DMS53 treated with DMSO at 0.1 percent for 48 hours (cell line): Measurements from ENCODE around the gene RPP25L.
A peak's percentile ranks its signal among the peaks of the same experiment; 100 is the strongest.

ENCODE experiments used
- DNase-seq: peaks from one replicate; lab custom pipeline; 2025; ENCODE audit not compliant: unreplicated experiment; lab: John Stamatoyannopoulos, UW

The RPP25L gene

DNA sequence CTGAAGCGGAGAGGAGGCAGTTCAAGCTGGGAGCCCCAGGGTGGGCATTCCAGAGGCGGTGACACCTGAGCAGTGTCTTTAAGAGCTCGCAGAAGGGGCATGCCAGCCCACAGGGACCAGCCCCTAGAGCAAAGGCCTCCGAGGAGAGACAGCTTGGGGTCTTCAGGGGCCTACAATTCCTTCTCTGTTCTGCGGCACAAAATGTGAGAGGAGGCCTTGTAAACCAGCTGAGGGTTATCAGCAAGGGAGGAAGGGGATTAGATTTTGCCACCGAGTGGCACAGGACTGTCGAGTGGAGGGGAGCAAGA lies 26.2 kb upstream of the RPP25L start:
- DNase-seq, result no peak

DNA sequence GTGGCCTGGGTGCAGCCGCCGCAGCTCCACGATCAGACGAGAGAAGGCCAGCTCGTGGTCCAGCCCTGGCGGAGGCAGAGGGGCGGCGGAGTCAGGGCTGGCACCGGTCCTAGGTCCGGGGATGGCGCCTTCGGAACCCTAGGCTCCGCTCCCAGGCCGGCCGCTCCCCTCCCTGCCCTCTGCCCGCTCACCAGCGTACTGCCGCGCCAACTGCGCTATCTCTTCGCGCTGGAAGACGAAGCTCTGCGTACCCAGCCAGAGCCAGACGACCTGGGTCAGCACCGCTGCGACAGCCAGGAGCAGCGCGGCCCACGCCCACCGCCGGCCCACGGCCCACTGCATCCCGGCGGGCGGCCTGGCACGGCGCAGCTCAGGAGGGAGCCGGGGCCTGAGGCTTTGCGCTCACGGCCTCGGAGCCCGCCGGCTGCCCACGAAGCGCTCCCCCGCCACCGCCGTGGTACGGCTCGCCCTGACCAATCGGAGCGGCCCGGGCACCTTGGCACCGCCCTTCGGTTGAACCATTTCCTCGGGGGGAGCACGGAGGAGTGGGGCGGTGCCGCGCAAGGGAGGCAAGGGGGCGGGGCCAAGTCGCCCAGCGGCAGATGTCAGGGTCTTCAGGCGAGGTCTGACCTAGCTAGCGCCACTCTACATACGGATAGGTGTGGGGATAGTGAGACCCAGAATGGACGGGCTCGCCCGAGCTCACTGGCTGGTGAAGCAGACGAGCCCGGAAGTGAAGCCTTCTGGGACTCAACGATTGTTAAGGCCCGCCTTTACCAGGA lies 25.6 kb upstream of the RPP25L start, which contains the start of gene SIGMAR1:
SIGMAR1 (minus strand) TSS at position 432 of the 782 bp plus-strand sequence; CDS start at position 342, 90 bp downstream.
- peak; percentile 35 for DNase-seq

DNA sequence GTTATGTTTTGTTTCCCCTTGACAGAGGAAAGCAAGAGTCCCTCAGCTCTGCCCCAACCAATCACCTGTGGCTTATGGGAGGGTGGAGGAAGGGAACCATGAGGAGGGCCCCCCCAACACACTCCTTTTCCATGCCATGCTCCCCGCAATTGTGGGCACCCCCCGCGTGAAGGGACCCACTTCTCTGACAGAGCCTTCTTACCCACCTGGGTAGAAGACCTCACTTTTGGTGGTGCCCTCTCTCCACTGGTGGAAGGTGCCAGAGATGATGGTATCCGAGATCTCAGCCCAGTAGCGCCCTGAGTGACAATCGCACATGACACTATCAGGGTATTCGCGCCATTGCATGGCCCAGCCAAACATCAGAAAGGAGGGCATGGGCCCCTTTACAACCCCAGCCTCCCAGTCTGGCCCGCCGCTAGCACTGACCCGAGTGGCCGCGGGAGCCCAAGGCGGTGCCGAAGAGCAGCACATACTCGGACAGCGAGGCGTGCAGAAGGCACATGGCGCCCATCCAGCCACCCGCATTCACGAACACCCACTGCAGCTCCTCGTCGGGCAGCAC lies 25.0 kb upstream of the RPP25L start:
- no peak for DNase-seq

DNA sequence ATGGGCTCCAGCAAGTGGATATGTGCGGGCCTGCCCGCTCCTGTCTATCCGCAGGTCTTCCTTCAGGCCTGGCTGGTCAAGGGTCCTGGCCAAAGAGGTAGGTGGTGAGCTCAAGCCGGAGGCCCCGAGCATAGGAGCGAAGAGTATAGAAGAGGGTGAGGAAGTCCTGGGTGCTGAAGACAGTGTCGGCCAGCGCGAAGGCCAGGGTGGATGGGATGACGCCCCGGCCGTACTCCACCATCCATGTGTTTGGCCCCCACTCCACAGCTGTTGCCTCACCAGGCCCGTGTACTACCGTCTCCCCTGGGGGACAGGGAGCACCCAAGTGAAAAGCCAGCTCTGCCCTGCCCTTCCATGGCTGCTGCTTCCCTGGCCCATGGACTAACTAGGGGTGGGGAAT lies 23.7 kb upstream of the RPP25L start:
- no peak for DNase-seq

DNA sequence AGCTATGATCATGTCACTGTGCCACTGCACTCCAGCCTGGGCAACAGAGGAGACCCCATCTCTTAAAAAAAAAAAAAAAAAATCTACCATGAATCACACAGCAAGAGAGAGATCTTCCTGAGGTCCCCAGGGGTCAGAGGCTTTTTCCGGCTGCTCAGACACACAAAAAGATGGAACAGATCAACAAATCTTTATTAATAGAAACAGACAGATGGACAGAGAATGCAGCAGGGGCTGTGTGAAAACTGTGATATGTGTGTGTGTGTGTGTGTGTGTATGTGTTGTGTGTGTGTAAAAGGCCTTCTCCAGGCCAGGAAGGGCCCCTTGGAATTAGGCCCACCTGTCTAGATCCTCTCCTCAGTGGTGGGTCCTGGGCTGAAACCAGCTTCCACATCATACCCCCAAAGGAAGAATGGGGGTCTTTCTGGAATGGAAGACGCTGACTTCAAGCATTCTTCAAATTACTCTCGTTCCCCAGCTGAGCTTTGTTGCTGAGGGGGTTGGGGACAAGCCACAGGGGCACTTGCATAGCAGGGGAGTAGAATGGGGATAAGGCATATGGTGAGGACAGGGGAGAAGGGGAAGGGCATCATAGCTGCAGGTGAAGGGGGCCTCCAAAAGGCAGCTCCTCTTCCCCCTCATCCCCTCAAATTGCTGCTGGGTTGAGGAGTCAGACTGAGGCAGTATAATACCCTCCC lies 22.8 kb upstream of the RPP25L start:
- no peak for DNase-seq

DNA sequence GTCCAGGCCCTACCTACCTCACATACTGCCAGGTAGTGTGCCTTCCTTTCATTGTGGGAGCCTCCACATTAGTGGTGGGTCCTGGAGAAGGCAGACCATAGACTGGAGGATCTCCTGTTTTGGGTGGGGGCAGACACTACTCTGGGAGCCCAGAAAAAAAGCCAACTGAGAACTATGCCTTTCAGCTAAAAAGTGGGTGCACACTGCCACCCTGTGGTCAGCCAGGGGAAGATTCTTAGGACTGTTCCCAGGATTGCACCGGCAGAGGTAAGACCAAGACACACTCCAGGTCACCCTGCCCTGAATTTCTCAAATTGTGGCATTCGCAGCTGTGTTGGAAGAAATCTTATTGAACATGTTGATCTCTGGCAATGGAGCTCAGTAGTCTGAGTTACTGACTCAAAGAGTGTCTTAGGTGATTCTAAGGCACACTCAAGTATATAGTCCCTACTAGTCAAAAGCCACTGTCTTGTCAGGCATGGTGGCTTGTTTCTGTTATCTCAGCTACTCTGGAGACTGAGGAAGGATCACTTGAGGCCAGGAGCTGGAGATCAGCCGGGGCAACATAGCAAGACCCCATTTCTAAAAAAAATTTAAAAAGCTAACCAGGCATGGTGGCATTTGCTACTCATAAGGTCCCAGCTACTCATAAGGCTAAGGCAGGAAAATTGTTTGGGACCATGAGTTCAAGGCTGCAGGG lies 22.1 kb upstream of the RPP25L start:
- DNase-seq, result peak; percentile 37

DNA sequence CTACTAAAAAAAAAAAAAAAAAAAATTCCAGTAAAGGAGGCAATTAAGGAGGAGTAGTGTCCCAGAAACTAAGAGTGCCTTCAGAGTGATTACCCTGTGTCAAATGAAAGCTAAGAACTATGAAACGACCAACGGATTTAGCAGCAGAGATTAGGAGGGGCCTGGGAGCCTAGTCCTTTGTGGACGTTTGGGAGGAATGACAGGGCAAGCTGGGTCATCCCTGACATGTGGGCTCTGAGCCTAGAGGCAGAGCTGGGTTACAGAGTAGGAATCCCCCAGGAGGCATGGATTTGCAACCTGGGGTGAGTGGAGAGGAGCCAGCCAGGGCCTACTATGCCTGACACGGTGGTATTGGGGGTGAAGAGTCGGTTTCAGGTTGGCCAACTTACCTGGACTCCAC lies 21.3 kb upstream of the RPP25L start:
- no peak for DNase-seq

DNA sequence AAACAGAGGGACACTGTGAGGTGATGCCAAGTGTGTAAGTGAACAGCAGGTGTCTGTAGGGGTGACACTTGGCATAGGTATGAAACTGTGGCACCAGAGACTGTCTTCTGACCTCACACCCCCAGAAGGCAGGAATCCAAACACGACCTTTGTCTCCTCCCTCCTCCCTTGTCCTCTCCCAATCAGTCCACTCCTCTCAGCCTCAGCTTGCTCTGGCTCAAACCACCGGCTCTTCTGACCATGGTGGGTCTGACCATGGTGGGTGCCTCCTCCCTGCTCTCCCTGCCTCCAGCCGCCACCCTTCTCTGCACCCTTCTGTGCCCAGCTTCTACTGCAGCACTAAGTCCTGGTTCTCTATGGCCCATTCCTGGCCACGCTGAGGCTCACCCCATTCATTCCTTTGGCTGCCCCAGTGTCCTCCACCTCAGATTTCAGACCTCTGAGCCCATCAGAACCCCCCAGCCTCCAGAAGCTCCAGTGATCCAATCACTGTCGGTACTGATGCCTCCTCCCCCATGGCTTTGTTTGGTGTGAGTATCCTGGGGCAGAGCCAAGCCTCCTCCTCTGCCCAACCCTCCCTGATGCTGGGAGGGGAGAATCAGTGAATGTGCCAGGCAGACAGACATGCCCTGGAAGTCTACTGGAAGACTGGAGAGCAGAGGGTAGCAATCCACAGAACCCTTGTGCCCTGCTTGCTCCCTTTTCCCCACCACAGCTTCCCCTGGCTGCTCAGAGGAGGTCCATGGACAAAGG lies 18.7 kb upstream of the RPP25L start:
- DNase-seq, result no peak

DNA sequence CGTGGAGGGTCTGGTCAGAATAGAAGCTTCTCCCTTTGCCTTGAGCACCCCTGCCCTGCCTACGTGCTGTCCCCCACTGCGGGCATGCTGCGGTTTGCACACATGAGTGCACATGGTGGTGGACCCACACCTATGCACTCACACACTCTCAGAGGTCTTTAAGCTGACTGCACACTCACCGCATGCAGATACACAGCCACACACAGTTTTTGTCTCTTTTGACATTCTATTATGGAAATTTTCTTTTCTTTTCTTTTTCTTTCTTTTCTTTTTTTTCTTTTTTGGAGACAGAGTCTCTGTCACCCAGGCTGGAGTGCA lies 17.6 kb upstream of the RPP25L start:
- no peak for DNase-seq

DNA sequence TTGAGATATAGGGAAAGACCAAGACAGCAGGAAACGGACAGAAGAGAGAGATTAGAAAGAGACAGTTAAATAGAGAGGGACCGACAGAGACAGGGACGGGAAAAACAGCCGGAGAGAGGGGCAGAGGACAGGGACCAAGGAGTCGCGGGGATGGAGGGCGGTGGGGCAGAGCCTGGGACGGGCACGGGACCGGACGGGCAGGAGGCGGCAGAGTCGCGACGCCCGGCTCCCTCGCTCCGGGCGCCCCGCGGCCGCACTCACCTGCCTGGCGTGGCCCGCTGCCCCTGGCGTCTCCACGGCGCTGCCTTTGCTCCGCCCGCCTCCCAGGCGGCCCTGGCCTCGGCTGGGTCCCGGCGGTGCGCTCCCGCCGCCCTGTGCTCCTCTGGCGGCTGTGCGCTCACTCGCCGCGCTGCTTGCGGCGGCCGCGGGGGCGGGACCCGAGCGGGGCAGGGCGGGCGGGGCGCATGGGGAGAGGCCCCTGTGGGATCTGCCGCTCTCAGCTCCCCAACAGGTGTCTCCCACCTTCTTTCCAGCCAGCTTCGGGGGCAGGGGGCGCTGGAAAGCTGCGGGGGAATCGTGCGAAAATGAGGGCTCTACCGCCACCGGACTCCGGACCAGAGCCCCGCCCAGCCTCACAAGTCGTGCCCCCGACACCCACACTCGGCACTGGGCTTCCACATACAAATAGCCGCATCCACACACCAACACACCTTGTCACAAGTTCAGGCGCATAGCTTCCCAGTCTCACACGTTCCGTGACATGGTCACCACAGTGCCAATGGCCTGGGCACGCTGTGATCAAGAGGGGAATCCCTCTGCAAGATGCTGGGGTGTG lies 17.0 kb upstream of the RPP25L start, which contains the start of gene ARID3C:
ARID3C (minus strand) TSS at position 411 of the 835 bp plus-strand sequence. CDS start 1,052 bp downstream, outside the sequence.
- no peak for DNase-seq

DNA sequence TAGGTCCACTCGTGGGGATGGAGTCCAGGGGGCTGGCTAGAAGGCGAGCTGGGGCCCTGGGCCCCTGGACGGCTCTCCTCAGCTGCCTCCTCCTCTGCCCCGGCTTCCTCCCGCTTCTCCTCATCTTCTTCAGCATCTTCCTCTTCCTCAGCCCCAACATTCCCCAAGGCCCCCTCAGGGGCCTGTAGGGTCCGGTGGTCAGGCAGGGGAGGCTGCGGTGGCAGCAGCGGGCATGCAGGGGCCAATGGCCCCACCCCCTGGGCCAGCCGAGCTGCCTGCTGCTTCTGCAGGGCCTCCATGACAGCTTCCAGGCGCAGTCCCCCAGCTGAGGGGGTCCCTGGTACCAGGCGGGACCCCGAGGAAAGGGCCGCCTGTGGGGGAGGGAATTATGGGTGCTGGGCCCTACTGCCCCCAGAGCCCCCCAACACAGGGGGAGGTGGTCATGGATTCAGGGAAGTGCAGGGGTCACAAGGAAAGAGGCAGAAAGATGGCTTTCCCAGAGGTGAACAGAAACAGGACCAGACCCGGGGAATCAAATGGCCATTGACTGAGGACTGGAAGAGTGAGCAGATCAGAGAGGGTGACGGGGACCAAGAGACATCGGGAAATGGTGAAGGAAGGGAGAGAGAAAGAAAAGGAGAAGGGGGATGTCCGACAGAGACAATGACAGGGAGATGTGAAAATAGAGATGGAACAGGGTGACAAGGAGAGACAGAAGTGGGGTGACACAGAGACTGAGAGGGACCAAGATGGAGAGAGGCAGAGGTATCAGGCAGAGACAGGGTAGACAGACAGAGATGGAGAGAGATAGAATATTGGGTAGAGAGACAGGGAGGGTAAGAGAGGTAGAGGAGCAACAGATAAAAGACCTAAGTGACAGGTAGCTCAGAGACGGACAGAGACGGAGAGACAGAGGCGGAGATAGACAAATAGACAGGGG lies 16.1 kb upstream of the RPP25L start:
- no peak for DNase-seq

DNA sequence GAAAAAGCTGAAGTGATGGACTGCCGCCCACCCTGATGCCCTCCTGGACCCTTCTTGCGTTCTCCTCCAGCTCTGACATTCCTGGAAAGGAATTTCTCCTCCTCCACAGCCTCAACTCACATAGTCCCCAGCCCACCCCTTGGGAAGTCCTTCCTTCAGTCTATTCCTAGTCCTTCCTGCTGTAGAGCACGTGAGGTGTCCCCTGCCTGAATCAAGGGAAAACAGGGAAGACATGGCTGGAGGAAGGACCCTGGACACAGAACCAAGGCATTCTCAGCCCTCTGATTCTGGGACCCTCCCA lies 13.2 kb upstream of the RPP25L start:
- no peak for DNase-seq

DNA sequence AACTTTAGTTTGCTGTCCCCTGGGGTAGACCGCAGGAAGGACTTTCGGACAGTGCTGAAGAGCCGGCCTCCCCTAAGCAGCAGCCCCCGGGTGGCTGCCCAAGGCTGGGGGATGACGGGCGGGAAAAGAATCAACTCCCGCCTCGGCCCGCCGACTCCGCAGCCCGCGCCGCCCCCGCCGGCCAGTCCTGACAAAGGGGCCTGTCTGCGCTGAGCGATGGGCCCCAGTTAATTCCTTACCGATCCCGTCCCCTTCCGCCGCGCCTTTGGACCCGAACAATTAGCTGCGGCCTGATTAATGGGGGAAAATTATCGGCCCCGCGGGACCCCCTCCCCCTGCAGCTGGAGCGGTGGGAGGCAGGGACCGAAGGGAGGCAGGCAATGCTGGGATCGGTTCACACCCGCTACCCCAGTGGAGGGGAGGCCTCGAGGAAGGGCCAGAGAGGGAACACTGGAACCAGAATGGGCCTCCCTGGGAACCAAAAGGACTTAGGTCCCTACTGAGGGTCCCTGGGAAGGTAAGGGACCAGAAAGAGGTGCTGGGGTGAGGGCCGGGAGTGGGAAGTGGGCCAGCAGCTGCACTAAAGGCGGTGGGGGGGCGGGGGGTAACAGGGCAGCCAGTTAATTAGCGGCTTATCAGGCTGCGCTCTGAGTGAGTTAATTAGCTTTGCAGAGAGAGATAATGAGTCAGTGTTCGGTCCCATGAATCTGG lies 12.7 kb upstream of the RPP25L start:
- DNase-seq, result no peak

DNA sequence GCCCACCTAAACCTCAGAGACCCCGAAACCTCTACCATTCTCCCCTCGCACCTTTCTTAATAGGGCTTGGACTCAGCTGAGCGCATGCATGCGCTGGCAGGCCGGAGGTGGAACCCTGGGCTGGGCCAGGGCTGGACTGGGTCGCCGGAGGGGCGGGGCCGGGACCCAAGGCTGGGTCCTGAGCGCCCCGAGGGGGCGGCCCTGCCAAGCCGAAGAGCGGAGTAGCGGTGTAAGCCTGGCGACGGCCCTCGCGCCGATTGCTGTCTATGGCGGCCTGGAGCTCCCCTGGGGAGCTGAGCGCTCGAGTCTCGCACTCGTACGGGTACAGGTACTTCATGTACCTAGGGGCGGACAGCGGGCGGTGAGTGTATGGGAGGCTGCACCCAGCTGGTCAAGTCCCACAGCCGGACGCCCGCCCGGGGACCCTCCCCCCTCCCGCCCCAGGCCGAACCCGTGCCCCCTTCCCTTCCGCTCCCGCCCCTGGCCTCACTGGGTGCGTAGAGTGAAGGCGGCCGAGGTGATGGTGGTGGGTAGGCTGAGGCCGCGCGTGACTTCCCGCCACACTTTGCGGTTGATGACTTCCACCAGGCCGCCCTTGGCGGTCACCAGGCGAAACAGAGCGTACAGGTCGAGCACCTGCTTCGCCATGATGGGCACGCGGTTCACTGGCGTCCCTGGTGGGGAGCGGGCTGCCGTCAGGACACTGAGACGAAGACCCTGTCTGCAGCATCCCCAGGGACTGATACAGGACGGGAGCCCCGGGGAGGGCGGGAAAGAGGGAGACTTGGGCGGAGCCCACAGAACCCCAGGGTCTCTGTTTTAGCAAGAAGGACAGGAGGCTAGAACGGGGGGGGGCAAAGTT lies 11.7 kb upstream of the RPP25L start:
- no peak for DNase-seq

DNA sequence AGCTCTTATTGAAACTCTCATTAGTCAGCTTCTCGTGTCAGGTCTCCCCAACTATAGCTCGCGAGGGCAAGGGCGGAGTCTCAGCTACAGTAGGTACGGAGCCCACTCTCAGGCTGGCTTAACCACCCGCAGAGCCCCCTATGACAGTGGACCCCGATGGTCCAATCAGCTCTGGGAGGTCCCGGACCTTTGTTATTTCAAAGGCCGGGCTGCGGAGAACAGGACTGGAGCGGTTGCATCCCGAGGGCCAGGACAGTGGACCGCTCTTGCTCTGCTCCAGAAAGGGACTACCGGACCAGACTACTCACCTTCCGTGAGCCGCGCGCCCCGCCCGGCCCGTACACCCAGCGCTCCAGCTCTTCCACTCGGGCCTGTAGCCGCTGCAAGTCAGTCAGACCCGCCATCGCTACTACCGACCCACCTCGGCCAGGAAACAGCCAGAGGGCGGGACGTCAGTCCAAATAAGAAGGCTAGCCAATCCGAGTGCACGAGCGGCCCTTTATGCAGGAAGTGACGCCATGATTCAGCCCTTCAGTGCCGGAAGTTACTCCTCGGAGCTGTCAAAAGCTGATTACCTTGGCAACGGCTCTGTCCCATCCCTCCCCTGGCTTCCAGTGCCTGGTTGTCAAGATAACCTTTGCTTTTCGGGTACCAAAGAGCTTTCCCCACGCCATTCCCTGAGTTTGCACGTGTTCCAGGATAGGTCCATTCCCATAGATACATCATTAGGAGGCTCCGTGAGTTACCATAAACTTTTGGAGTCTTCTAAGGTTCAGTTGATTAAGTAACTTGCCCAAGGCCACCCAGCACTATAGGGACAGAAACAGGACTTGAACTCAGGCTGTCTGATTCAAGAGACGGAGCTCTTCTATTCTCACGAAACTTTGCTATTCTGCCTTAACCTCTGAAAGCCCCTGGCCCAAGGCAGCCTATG lies 8.4 kb upstream of the RPP25L start, which contains the start of gene DCTN3:
DCTN3 (minus strand) TSS at position 435 of the 934 bp plus-strand sequence; CDS start at position 404, 31 bp downstream.
- DNase-seq, result peak; percentile 76

DNA sequence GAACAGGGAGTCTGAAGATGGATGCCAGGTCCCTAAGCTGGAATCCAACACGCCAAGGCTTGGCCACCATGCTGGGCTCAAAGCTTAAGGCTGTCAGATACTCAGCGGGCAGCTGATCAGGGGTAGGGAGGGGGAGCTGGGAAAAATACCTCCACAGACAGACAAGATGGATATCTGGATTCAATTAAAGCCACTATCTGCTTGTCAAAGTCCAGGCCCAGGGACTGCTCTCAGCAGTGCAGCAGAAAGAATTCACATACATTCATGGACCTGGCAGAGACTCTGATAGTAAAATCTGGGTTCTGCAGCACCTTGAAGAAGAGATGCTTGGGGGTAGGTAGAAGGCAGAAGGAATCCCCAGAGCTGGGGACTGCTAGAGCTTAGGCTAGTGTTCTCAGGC lies 3.2 kb upstream of the RPP25L start:
- no peak for DNase-seq
